Retinal pigment epithelial cell (primary cell): ENCODE measurements around the gene CXCR4.
"Not testable (repeated sequence)": the region's sequence is repeated elsewhere in the genome, so short reads cannot be mapped to it uniquely, and the experiment has no call there.

Experiments used
- DNase-seq: peaks from one replicate; pipeline ENCODE4 v3.0.0-alpha.2; 2010; ENCODE audit warnings: low read depth
- H3K4me3 ChIP-seq: 2 replicates; pipeline ENCODE4 v1.5.1; 2011; ENCODE audit warnings: mild to moderate bottlenecking, low read length, control low read depth, moderate library complexity
- TF ChIP-seq, protein P1 (sequence below): conservative IDR thresholded peaks from 2 replicates; pipeline ENCODE4 v1.5.1; 2011; ENCODE audit warnings: low read depth, low read length, control low read depth, inconsistent platforms

The CXCR4 gene

DNA sequence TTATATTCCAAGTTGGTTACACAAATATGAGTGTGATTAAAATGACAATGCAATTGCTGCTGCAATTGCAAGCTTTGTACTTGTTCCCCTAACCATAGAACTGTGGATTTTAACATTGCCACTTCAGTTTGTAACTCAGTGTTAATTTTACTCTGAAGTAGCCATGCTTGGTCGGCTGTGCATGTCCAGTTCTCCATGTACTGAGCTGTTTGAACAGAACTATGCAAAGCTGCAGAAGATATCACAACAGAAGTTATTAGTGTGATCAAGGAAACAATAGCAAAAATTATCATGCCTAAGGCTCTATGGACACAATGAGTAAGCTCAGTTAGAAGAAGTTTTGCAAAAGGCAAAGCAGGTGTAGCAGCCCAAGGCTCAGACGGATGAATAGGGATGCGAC, 45.3 kb downstream of the CXCR4 start:
- H3K4me3 ChIP-seq = no peak overlapping the region
- TF ChIP-seq, protein P1, sequence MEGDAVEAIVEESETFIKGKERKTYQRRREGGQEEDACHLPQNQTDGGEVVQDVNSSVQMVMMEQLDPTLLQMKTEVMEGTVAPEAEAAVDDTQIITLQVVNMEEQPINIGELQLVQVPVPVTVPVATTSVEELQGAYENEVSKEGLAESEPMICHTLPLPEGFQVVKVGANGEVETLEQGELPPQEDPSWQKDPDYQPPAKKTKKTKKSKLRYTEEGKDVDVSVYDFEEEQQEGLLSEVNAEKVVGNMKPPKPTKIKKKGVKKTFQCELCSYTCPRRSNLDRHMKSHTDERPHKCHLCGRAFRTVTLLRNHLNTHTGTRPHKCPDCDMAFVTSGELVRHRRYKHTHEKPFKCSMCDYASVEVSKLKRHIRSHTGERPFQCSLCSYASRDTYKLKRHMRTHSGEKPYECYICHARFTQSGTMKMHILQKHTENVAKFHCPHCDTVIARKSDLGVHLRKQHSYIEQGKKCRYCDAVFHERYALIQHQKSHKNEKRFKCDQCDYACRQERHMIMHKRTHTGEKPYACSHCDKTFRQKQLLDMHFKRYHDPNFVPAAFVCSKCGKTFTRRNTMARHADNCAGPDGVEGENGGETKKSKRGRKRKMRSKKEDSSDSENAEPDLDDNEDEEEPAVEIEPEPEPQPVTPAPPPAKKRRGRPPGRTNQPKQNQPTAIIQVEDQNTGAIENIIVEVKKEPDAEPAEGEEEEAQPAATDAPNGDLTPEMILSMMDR = no peak
- DNase-seq = no peak

- not testable (repeated sequence) for DNase-seq, H3K4me3 ChIP-seq
These were observed 46.1 kb downstream of the CXCR4 start for GRCh38 chr2:136071887-136072286.

- TF ChIP-seq, protein P1 = no peak
These were observed 47.0 kb downstream of the CXCR4 start for GRCh38 chr2:136070913-136071312.

GRCh38 chr2:136069773-136070172, 48.2 kb downstream of the CXCR4 start:
- TF ChIP-seq, protein P1 = no peak
- H3K4me3 ChIP-seq = no peak overlapping the region
- DNase-seq = no peak

More at GRCh38 chr2:136070913-136071312, 47.0 kb downstream of the CXCR4 start:
- no peak for DNase-seq
- H3K4me3 ChIP-seq = no peak overlapping the region

- no peak for DNase-seq
- H3K4me3 ChIP-seq = no peak overlapping the region
- TF ChIP-seq, protein P1 = no peak
These were observed 49.2 kb downstream of the CXCR4 start for GRCh38 chr2:136068581-136069227.

DNA sequence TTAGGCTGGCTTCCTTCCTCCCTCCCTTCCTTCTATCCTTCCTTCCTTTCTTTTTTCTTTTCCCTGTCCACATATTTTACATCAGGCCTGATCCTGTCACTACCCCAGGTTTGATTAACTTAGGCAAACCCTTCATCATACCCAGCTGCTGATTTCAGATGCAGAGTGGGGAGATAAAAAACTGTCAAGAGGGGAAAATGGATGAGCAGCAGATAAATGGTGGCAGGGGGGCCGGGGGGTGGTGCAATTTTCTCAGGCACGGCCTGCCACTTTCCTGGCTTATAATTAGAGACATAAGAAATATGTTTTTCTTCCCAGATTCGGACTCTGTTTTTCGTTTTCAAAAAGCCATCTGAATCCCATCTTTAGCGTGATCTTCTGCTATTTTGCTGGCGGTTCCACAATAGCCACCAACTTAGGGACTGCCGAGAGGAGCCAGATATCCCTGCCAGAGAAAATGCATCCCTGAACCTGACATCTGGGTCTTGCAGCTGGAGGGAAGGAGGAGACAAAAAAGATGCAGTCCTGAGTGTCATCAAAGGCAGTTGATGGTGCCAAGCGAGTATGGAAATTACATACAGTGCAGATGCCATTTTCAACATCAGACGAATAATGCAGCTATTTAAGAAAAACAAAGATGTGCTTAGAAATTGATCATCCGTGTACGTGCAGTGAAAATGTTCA, 49.9 kb downstream of the CXCR4 start:
- TF ChIP-seq, protein P1 = no peak
- no peak overlapping the region for H3K4me3 ChIP-seq
- no peak for DNase-seq

DNA sequence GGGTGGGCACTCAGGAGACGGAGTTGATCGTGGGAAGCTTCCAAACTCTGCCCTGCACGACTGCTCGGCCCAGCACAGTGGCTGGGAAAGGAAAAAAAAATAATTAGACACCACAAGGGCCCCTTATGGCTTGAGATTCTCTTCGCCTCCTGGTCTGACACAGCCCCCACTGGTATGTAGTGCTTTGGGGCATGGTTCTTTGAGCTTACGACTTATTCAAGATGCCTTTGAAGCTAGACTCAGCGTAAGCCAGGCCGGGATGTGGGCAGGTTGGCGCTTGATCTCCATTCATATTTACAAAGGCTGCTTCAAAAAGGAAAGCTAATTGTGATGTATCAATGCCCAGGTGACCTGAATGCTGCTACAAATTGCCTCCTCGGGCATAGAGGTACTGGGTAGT, 50.5 kb downstream of the CXCR4 start:
- TF ChIP-seq, protein P1 = no peak
- DNase-seq = no peak
- H3K4me3 ChIP-seq = no peak overlapping the region
